NB4 (cell line): ENCODE data around the gene CFAP57.

Experiments
- MYC ChIP-seq: IDR thresholded peaks from 2 replicates; pipeline ENCODE4 v1.6.1; 2011; ENCODE audit warnings: low read depth, low read length
- POLR2A ChIP-seq: IDR thresholded peaks from 2 replicates; pipeline ENCODE4 v1.6.1; 2011; ENCODE audit warnings: mild to moderate bottlenecking; ENCODE audit not compliant: insufficient read length; ENCODE audit errors: extremely low read depth
- TF ChIP-seq, protein P1 (sequence below): IDR thresholded peaks from one replicate; pipeline ENCODE4 v1.5.1; 2012; ENCODE audit warnings: low read depth, low read length
- TF ChIP-seq, protein P2 (sequence below): IDR thresholded peaks from 2 replicates; pipeline ENCODE4 v1.6.1; 2011; ENCODE audit warnings: low read depth, low read length

DNA sequence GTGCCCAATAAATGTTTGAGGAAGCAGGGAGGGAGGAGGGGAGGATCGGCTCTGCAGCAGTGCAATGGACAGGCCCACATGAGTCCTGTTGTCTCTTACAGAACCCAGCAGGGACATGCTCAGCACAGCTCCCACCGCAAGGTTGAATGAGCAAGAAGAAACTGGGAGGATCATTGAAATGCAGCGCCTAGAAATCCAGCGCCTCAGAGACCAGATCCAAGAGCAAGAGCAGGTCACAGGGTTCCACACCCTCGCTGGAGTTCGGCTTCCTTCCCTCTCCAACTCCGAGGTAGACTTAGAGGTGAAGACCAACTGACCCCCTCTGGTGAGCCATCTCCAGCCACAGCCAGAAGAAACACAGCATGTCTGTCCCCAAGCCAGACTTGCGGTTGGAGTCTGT lies 81.7 kb downstream of the CFAP57 start:
- TF ChIP-seq POLR2A (no peak), MYC (no peak)
- TF ChIP-seq, protein P1, sequence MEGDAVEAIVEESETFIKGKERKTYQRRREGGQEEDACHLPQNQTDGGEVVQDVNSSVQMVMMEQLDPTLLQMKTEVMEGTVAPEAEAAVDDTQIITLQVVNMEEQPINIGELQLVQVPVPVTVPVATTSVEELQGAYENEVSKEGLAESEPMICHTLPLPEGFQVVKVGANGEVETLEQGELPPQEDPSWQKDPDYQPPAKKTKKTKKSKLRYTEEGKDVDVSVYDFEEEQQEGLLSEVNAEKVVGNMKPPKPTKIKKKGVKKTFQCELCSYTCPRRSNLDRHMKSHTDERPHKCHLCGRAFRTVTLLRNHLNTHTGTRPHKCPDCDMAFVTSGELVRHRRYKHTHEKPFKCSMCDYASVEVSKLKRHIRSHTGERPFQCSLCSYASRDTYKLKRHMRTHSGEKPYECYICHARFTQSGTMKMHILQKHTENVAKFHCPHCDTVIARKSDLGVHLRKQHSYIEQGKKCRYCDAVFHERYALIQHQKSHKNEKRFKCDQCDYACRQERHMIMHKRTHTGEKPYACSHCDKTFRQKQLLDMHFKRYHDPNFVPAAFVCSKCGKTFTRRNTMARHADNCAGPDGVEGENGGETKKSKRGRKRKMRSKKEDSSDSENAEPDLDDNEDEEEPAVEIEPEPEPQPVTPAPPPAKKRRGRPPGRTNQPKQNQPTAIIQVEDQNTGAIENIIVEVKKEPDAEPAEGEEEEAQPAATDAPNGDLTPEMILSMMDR, result no peak
- TF ChIP-seq, protein P2, sequence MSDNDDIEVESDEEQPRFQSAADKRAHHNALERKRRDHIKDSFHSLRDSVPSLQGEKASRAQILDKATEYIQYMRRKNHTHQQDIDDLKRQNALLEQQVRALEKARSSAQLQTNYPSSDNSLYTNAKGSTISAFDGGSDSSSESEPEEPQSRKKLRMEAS, result no peak
